Liver (tissue), 9 donors: ENCODE data around the gene ITGBL1. TPM values are rescaled to one million over a fixed set of nuclear protein-coding genes. Genes with fewer than 3 reads are reported as not detected.

Source experiments
- DNase-seq: peaks from one replicate; pipeline ENCODE4 v3.0.0-alpha.2; 2017; ENCODE audit warnings: low spot score
- H3K27ac ChIP-seq, 2 donors: one replicate each; pipeline ENCODE4 v1.7.0; 2013; ENCODE audit warnings: inconsistent platforms in 2 of 2, low read length in 2 of 2, control low read depth in 1 of 2, low read depth in 1 of 2, mild to moderate bottlenecking in 1 of 2
- H3K27me3 ChIP-seq, 4 donors: one replicate each; pipeline versions ENCODE4 v1.6.1 to v1.7.0; 2013; ENCODE audit warnings: low read length in 3 of 4, inconsistent platforms in 1 of 4, mild to moderate bottlenecking in 1 of 4, moderate library complexity in 1 of 4; ENCODE audit not compliant: control insufficient read depth in 4 of 4, insufficient read depth in 4 of 4
- H3K36me3 ChIP-seq, 4 donors: one replicate each; pipeline versions ENCODE4 v1.6.1 to v1.7.0; 2013; ENCODE audit warnings: low read length in 3 of 4, mild to moderate bottlenecking in 3 of 4, low read depth in 1 of 4, moderate library complexity in 1 of 4; ENCODE audit not compliant: control insufficient read depth in 4 of 4, insufficient read depth in 3 of 4
- H3K4me1 ChIP-seq, 4 donors: one replicate each; pipeline versions ENCODE4 v1.6.1 to v1.7.0; 2013; ENCODE audit warnings: low read length in 3 of 4, mild to moderate bottlenecking in 3 of 4, moderate library complexity in 1 of 4; ENCODE audit not compliant: control insufficient read depth in 4 of 4, insufficient read depth in 4 of 4
- H3K4me3 ChIP-seq, 3 donors: one replicate each; pipeline versions ENCODE4 v1.6.1 to v1.7.0; 2013; ENCODE audit warnings: low read length in 3 of 3, control low read depth in 1 of 3, low read depth in 1 of 3, mild to moderate bottlenecking in 1 of 3
- H3K9ac ChIP-seq, 2 donors: one replicate each; pipeline ENCODE4 v1.7.0; 2013; ENCODE audit warnings: low read length in 2 of 2, mild to moderate bottlenecking in 2 of 2, moderate library complexity in 2 of 2, control low read depth in 1 of 2, low read depth in 1 of 2
- H3K9me3 ChIP-seq, 4 donors: one replicate each; pipeline versions ENCODE4 v1.6.1 to v1.7.0; 2013; ENCODE audit warnings: low read length in 3 of 4; ENCODE audit not compliant: control insufficient read depth in 4 of 4
- CTCF ChIP-seq: fragments of 150-350 bp; IDR thresholded peaks from 2 replicates; pipeline ENCODE4 v1.5.1; 2017; ENCODE audit warnings: improper control_type of control experiment, low read depth, low read length; ENCODE audit not compliant: missing input control
- EGR1 ChIP-seq, 2 donors: IDR thresholded peaks; 2 replicates each; pipeline ENCODE4 v1.6.1; 2016 to 2018; ENCODE audit warnings: antibody characterized with exemption in 2 of 2, low read depth in 2 of 2
- FOXA1 ChIP-seq: IDR thresholded peaks from 2 replicates; pipeline ENCODE4 v1.6.1; 2016; ENCODE audit warnings: antibody characterized with exemption
- FOXA2 ChIP-seq: IDR thresholded peaks from 2 replicates; pipeline ENCODE4 v1.6.1; 2016; ENCODE audit warnings: antibody characterized with exemption
- HNF4A ChIP-seq, 2 donors: conservative IDR thresholded peaks; 2 replicates each; pipeline ENCODE4 v1.6.1; 2016; ENCODE audit warnings: antibody characterized with exemption in 2 of 2, mild to moderate bottlenecking in 2 of 2
- HNF4G ChIP-seq: IDR thresholded peaks from 2 replicates; pipeline ENCODE4 v1.6.1; 2016; ENCODE audit warnings: antibody characterized with exemption
- JUND ChIP-seq, 2 donors: IDR thresholded peaks; 2 replicates each; pipeline ENCODE4 v1.6.1; 2016; ENCODE audit warnings: antibody characterized with exemption in 2 of 2
- MAX ChIP-seq: IDR thresholded peaks from 2 replicates; pipeline ENCODE4 v1.6.1; 2016; ENCODE audit warnings: antibody characterized with exemption
- NR2F2 ChIP-seq: IDR thresholded peaks from 2 replicates; pipeline ENCODE4 v1.6.1; 2016; ENCODE audit warnings: antibody characterized with exemption
- RAD21 ChIP-seq, 2 donors: IDR thresholded peaks; 2 replicates each; pipeline ENCODE4 v1.6.1; 2016; ENCODE audit warnings: antibody characterized with exemption in 2 of 2, mild to moderate bottlenecking in 2 of 2
- REST ChIP-seq: IDR thresholded peaks from 2 replicates; pipeline ENCODE4 v1.6.1; 2016; ENCODE audit warnings: antibody characterized with exemption, mild to moderate bottlenecking
- RXRA ChIP-seq, 2 donors: IDR thresholded peaks; 2 replicates each; pipeline ENCODE4 v1.6.1; 2017 to 2018; ENCODE audit warnings: antibody characterized with exemption in 2 of 2, mild to moderate bottlenecking in 1 of 2
- SP1 ChIP-seq: IDR thresholded peaks from 2 replicates; pipeline ENCODE4 v1.6.1; 2018; ENCODE audit warnings: antibody characterized with exemption, mild to moderate bottlenecking
- TAF1 ChIP-seq: conservative IDR thresholded peaks from 2 replicates; pipeline ENCODE4 v1.6.1; 2016; ENCODE audit warnings: antibody characterized with exemption, mild to moderate bottlenecking
- YY1 ChIP-seq: IDR thresholded peaks from 2 replicates; pipeline ENCODE4 v1.6.1; 2016; ENCODE audit warnings: antibody characterized with exemption, mild to moderate bottlenecking
- ZBTB33 ChIP-seq: IDR thresholded peaks from 2 replicates; pipeline ENCODE4 v1.6.1; 2016; ENCODE audit warnings: antibody characterized with exemption
- WGBS: extraction: QIAGEN DNeasy Blood & Tissue Kit; methylation state at CpG from one replicate; pipeline ENCODE4 v1.1.7; 2013; 5-methylcytosine and 5-hydroxymethylcytosine counted together
- polyA plus RNA-seq, 2 donors: library from polyadenylated mRNA; stranded (reverse) in 1 of 2; unstranded in 1 of 2; fragments of 200-250 nt in 1 of 2; fragments of >200 nt in 1 of 2; fragmentation: Nextera tagmentation in 1 of 2; extraction: Ambion mirVana in 1 of 2; gene quantifications; one replicate each; pipeline versions ENCODE4 v1.2.1 to v1.2.3, GENCODE V29; 2013 to 2015
- total RNA-seq, 2 donors: library from RNA; depleted of rRNA; stranded (reverse); fragments of >200 nt; gene quantifications; one replicate each; pipeline ENCODE4 v1.2.3, GENCODE V29; 2014
- donor health status: healthy.
- donor health status: healthy.
- donor health status: healthy.
- donor health status: healthy.
- donor health status: healthy.

ITGBL1 gene
- total and polyA plus RNA-seq, 4 donors = 0.28 to 2.2 (median 1.2) TPM

DNA sequence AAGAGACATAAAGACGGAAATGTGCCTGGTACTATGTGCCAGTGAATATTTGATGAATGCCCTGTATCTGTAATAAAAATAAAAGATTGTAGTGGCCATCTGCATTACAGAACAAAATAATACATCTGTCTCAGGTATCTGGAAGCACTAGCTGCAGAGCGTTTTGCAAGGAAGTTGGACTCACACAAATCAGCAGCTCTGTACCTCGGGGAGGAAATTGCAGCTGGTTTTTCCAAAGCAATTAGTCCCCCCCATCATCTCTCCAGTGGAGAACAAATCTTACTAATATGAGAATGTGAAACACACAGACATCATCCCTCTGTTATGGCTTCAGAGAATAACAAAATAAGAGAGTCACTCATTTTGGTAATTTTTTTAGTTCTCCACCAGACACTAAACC, 245.3 kb downstream of the ITGBL1 start:
- TF ChIP-seq EGR1 (IDR thresholded peaks at IDR 0.05; ENCODE audit: low read depth in 2 of 2) (no peak), TAF1 (no peak), MAX (no peak), CTCF (no peak), NR2F2 (no peak), YY1 (no peak), JUND (IDR thresholded peaks at IDR 0.05) (no peak), FOXA1 (no peak), RXRA (IDR thresholded peaks at IDR 0.05) (no peak), HNF4G (no peak)

DNA sequence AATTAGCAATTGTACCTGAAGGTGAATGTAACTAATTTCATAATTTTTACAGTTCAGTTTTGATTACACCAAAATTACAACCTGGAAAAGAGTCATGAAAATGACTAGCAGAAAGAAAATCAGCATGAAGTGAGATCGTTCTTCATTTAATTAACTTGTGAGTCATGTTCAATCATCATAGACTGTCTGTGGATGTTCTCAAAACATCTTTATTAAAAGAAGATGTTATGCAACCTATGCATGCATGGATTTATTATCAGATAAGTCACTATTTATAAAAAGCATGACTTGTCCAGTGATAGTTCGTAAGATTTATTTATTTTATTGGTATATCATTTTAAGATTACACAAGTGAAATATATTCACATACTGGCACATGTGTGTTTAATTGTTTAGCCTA, 245.9 kb downstream of the ITGBL1 start:
- H3K4me1 ChIP-seq = no peaks in the 10 kb centered on the region
- TF ChIP-seq YY1 = no peak
- no peak for TF ChIP-seq SP1
- no peak for TF ChIP-seq RXRA (IDR thresholded peaks at IDR 0.05)
- TF ChIP-seq TAF1 = no peak
- TF ChIP-seq HNF4G = no peak
- no peak for TF ChIP-seq EGR1 (IDR thresholded peaks at IDR 0.05; ENCODE audit: low read depth in 2 of 2)
- no peak for TF ChIP-seq HNF4A (conservative IDR thresholded peaks at IDR 0.05)
- no peak for TF ChIP-seq JUND (IDR thresholded peaks at IDR 0.05)
- no peak for TF ChIP-seq MAX
- TF ChIP-seq NR2F2 = no peak
- no peak for TF ChIP-seq FOXA2
- TF ChIP-seq CTCF = no peak
- TF ChIP-seq REST = no peak
- TF ChIP-seq FOXA1 = no peak
- TF ChIP-seq RAD21 (IDR thresholded peaks at IDR 0.05) = no peak
- TF ChIP-seq ZBTB33 = no peak
- no peaks in the 10 kb centered on the region for H3K27me3 ChIP-seq
- DNase-seq = no peak
- H3K36me3 ChIP-seq = no peaks in the 10 kb centered on the region
- 85% methylated on average over 2 of the region's 2 CpGs for WGBS
- no peak overlapping the region for H3K27ac ChIP-seq
- no peaks in the 10 kb centered on the region for H3K9me3 ChIP-seq
- no peak overlapping the region for H3K4me3 ChIP-seq
- H3K9ac ChIP-seq = no peak overlapping the region

More for the DNA sequence above, 245.3 kb downstream of the ITGBL1 start:
- Histone ChIP-seq H3K9ac (no peak overlapping the region), H3K4me1 (no peaks in the 10 kb centered on the region), H3K27me3 (no peaks in the 10 kb centered on the region), H3K27ac (no peak overlapping the region), H3K4me3 (no peak overlapping the region), H3K36me3 (no peaks in the 10 kb centered on the region), H3K9me3 (no peaks in the 10 kb centered on the region)
- WGBS = 85% methylated on average over 3 of the region's 3 CpGs
- no peak for DNase-seq
